Bronchial epithelial cell (primary cell): ENCODE results near the gene CIZ1. TPM values are rescaled to one million over a fixed set of nuclear protein-coding genes. Genes with fewer than 3 reads are reported as not detected.

Source experiments
- DNase-seq: peaks from one replicate; pipeline ENCODE4 v3.0.0-alpha.2; 2010; ENCODE audit warnings: low read depth
- FAIRE-seq: peaks from 2 replicates; lab custom pipeline; 2011; peaks lifted over from hg19 to GRCh38; lab: Jason Lieb, UNC
- H3K27me3 ChIP-seq: 2 replicates; pipeline ENCODE4 v1.5.1; 2011; ENCODE audit warnings: low read length; ENCODE audit not compliant: control insufficient read depth, insufficient read depth
- H3K36me3 ChIP-seq: 2 replicates; pipeline ENCODE4 v1.5.1; 2011; ENCODE audit warnings: low read length; ENCODE audit not compliant: control insufficient read depth, insufficient read depth
- H3K4me3 ChIP-seq: 2 replicates; pipeline ENCODE4 v1.5.1; 2011; ENCODE audit warnings: mild to moderate bottlenecking, low read depth, low read length, control low read depth
- total RNA-seq: library from RNA; depleted of rRNA; stranded (reverse); fragments of >200 nt; gene quantifications from 2 replicates; pipeline ENCODE4 v1.2.1, GENCODE V29; 2014
- TF ChIP-seq, protein P1 (sequence below): IDR thresholded peaks from 2 replicates; pipeline ENCODE4 v1.5.1; 2011; ENCODE audit warnings: mild to moderate bottlenecking, moderate library complexity, low read length, control low read depth, inconsistent platforms; ENCODE audit not compliant: insufficient read depth, severe bottlenecking

CIZ1 gene
- total RNA-seq, 1 donor from 2014 or later = 15.0 TPM

DNA sequence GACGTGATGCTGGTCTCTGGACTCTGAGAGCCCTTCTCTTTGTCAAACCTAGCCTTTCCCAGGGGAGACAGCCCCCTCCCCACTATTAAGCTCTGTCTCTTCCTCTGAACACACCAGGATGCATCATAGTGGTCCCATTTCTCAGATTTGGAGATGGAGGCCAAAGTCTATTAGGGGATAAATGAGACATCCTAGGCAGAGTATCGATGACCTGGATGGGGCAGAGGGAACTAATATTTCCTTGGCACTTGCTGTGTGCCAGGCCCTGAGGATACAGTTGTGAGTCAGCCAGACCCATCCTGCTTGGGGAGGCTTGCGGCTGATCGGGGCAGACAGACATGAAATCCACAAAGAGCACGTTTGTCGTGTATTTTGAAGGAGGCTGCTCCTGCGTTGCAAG lies 17.0 kb upstream of the CIZ1 start:
- DNase-seq (peak; percentile 11), FAIRE-seq (no peak)
- peaks cover 2% of the 10 kb centered on the region for H3K27me3 ChIP-seq
- H3K36me3 ChIP-seq = no peaks in the 10 kb centered on the region
- H3K4me3 ChIP-seq = no peak overlapping the region
- TF ChIP-seq, protein P1, sequence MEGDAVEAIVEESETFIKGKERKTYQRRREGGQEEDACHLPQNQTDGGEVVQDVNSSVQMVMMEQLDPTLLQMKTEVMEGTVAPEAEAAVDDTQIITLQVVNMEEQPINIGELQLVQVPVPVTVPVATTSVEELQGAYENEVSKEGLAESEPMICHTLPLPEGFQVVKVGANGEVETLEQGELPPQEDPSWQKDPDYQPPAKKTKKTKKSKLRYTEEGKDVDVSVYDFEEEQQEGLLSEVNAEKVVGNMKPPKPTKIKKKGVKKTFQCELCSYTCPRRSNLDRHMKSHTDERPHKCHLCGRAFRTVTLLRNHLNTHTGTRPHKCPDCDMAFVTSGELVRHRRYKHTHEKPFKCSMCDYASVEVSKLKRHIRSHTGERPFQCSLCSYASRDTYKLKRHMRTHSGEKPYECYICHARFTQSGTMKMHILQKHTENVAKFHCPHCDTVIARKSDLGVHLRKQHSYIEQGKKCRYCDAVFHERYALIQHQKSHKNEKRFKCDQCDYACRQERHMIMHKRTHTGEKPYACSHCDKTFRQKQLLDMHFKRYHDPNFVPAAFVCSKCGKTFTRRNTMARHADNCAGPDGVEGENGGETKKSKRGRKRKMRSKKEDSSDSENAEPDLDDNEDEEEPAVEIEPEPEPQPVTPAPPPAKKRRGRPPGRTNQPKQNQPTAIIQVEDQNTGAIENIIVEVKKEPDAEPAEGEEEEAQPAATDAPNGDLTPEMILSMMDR = no peak

DNA sequence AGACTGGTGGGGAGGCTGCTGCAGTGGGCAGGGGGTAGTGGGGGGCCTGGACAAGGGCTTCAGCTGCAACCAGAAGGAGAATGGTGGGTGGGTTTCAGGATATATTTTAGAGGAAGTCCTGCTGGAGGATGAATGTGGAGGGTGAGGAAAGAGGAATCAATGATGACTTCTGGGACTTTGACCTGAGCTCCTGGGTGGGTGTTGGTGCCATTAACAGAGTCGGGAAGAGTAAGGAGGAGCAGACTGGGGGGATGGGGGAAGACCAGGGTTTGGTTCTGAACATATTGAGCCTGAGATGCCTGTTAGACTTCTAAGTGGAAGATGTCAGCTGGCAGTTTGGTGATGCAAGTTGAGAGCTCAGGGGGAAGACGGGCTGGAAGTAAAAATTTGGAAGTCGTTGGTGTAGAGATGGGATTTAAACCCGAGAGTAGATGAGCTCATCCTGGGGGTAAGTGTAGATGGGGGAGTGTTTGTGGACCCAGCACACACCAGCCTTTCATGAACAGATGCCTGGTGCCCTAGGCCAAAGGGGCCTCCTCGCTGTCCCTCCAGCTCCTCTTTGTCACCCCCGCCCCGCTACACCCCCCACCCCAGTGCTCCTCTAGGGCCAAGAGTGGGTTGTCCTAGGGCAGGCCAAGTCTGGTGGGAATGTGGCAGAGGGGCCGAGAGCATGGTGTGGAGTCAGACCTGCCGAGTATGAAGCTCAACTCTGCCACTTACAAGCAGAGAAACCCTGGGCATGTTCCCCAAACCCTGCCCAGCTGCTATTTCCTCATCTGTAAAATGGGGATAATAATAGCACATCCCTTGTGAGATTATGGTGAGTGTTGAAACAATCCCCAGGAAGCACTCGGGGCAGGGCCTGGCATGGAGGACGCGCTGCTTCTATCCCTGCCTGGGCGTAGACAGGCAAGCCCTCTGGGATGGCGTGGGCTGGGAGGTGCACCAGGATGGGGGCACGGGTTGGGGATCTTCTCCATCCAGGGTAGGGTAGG lies 15.8 kb upstream of the CIZ1 start:
- FAIRE-seq = no peak

DNA sequence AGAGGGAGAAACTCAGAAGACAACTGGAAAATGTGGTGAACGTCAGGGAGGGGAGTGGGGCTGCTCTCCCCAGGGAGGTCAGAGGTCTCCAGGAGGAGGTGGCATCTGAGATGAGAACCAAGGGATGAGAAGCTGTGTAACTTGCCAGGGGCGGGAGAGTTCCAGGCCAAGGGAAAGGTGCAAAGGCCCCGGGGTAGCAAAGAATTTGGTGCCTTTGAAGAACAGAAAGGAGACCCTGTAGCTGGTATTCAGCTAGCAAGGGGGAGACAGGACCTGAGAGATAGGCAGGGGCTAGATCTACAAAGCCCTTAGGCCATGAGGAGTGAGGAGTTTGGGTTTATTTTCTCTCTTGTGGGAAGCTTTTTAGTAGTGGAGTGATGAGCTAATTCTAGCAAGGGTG lies 15.1 kb upstream of the CIZ1 start:
- FAIRE-seq (no peak), DNase-seq (no peak)
- TF ChIP-seq, protein P1 = no peak
- H3K27me3 ChIP-seq = peaks cover 2% of the 10 kb centered on the region
- H3K4me3 ChIP-seq = no peak overlapping the region
- H3K36me3 ChIP-seq = no peaks in the 10 kb centered on the region

More for the DNA sequence above, 15.8 kb upstream of the CIZ1 start:
- TF ChIP-seq, protein P1 = no peak
- no peak overlapping the region for H3K4me3 ChIP-seq
- H3K36me3 ChIP-seq = no peaks in the 10 kb centered on the region
- no peak for DNase-seq
- peaks cover 2% of the 10 kb centered on the region for H3K27me3 ChIP-seq

DNA sequence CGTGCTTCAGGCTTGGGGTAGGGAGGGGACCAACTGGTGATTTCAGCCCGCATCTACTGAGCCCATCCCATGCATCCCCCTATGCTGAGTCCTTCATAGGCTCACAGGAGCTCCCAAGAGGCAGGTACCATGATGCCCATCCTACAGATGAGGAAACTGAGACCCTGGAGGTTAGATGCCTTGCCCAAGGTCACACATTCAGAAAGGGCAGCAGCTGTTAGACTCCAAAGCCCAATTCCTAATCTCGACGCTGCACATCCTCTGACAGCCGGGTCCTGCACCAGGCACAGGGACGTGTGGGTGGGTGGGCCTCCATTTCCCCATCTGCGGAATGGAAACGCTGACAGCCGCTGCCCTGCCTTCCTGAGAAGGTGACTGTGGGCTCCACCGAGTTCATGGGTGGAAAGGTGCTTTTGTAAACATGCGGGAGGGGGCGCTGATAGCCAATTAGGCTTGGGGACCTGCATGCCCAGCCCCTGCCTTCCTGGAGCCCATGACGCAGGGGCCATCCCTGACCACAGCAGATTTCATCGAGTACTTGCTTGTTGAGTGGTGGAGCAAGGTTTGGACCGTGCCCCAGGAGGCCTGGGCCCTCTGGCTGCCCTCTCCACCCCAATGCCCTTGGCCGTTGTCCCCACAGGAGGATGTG lies 14.0 kb upstream of the CIZ1 start:
- DNase-seq (no peak), FAIRE-seq (no peak)
- no peaks in the 10 kb centered on the region for H3K36me3 ChIP-seq
- H3K27me3 ChIP-seq = peaks cover 2% of the 10 kb centered on the region
- no peak overlapping the region for H3K4me3 ChIP-seq
- TF ChIP-seq, protein P1 = no peak

DNA sequence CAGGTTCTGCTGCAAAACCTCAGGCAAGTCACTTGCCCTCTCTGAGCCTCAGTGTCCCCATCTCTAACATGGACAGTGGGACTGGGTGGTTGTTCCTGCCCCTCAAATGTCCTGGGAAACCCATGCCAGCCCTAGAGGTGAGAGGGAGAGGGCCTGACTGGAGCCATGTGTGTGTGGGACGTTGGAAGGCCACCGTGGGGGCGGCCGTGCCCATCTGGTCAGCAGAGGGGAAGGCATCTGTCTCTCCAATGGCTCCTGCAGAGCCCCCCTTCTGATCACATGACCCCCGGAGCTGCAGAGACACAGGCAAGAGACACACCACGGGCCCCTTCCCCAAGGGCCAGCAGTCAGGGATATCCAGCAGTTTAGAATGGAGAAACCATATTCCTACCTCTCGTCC lies 13.5 kb upstream of the CIZ1 start:
- Histone ChIP-seq H3K36me3 (no peaks in the 10 kb centered on the region), H3K4me3 (no peak overlapping the region), H3K27me3 (peaks cover 2% of the 10 kb centered on the region)
- TF ChIP-seq, protein P1 = no peak
- FAIRE-seq (no peak), DNase-seq (no peak)
